Measurements from ENCODE around the gene GPHN.

Gene GPHN

GRCh38 chr14:66634876-66635275 lies 126.9 kb downstream of the GPHN start:
- no peak for TF ChIP-seq CTCF (IDR thresholded peaks at IDR 0.05)

- no peak for TF ChIP-seq CTCF (IDR thresholded peaks at IDR 0.05)
Measured at GRCh38 chr14:66635435-66635834, 127.5 kb downstream of the GPHN start.

- TF ChIP-seq CTCF (IDR thresholded peaks at IDR 0.05), result no peak
Measured at GRCh38 chr14:66636240-66636639, 128.3 kb downstream of the GPHN start.

GRCh38 chr14:66638689-66639088 lies 130.7 kb downstream of the GPHN start:
- TF ChIP-seq CTCF (IDR thresholded peaks at IDR 0.05), result no peak

GRCh38 chr14:66641861-66642635 lies 134.1 kb downstream of the GPHN start:
- TF ChIP-seq CTCF (IDR thresholded peaks at IDR 0.05), result no peak

- TF ChIP-seq CTCF (IDR thresholded peaks at IDR 0.05), result no peak
Measured at GRCh38 chr14:66643344-66643743, 135.4 kb downstream of the GPHN start.

- no peak for TF ChIP-seq CTCF (IDR thresholded peaks at IDR 0.05)
Measured at GRCh38 chr14:66645716-66646115, 137.8 kb downstream of the GPHN start.

GRCh38 chr14:66649498-66649897 lies 141.6 kb downstream of the GPHN start:
- TF ChIP-seq CTCF (IDR thresholded peaks at IDR 0.05), result no peak
